Measurements from ENCODE around the gene TMEM132E. TPM values are rescaled to one million over a fixed set of nuclear protein-coding genes. Genes with fewer than 3 reads are reported as not detected.
A peak's percentile ranks its signal among the peaks of the same experiment; 100 is the strongest.

TMEM132E gene
- under 1 TPM in 1 of 10 donors, not detected in 9; 0.04 TPM for total RNA-seq
- polyA plus RNA-seq: under 1 TPM in 1 of 2 donors, not detected in 1; 0.09 TPM
- long read RNA-seq, donor 1: 0 reads
- long read RNA-seq, donor 2: 0 reads
- long read RNA-seq, donor 3: 0 reads

- H3K36me3 ChIP-seq: no peaks in the 10 kb centered on the region
- ATAC-seq (peak; percentile 48 to 80 (median 70)), DNase-seq (peak; percentile 29)
- H3K27ac ChIP-seq: no peak within 1 kb of the TSS
- WGBS, 2 donors: 1% methylated on average over 94 to 101 of the region's 101 CpGs
- intact Hi-C loops (cut with DNase I): no loop called here
- H3K27me3 ChIP-seq: peaks cover 29 to 100% (median 99%) of the 10 kb centered on the region in 7 donors
- H3K9me3 ChIP-seq: peaks cover 0 to 9% (median 0%) of the 10 kb centered on the region in 11 donors
- TF ChIP-seq, protein P1, sequence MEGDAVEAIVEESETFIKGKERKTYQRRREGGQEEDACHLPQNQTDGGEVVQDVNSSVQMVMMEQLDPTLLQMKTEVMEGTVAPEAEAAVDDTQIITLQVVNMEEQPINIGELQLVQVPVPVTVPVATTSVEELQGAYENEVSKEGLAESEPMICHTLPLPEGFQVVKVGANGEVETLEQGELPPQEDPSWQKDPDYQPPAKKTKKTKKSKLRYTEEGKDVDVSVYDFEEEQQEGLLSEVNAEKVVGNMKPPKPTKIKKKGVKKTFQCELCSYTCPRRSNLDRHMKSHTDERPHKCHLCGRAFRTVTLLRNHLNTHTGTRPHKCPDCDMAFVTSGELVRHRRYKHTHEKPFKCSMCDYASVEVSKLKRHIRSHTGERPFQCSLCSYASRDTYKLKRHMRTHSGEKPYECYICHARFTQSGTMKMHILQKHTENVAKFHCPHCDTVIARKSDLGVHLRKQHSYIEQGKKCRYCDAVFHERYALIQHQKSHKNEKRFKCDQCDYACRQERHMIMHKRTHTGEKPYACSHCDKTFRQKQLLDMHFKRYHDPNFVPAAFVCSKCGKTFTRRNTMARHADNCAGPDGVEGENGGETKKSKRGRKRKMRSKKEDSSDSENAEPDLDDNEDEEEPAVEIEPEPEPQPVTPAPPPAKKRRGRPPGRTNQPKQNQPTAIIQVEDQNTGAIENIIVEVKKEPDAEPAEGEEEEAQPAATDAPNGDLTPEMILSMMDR (IDR thresholded peaks at IDR 0.05): no peak
- H3K4me3 ChIP-seq: peak within 1 kb of the TSS; percentile 40 to 67 (median 57)
- peaks cover 11 to 38% (median 31%) of the 10 kb centered on the region in 9 donors for H3K4me1 ChIP-seq
Measured at GRCh38 chr17:34579017-34579946, at the start of gene TMEM132E. TSS of gene TMEM132E (plus strand) at chr17:34579582. CDS start at chr17:34581077, 1,495 bp downstream.

- no peak for ATAC-seq
- Histone ChIP-seq H3K27me3 (peaks cover 0 to 91% (median 72%) of the 10 kb centered on the region in 7 donors), H3K4me3 (no peak overlapping the region), H3K9me3 (no peaks in the 10 kb centered on the region), H3K4me1 (no peaks in the 10 kb centered on the region), H3K27ac (no peak overlapping the region), H3K36me3 (no peaks in the 10 kb centered on the region)
- TF ChIP-seq, protein P1 (IDR thresholded peaks at IDR 0.05): no peak
- WGBS, 2 donors: 33 to 35% methylated on average over 3 of the region's 3 CpGs
- no peak for DNase-seq
- intact Hi-C loops (cut with DNase I): no loop called here
Measured at GRCh38 chr17:34530918-34531317, 48.5 kb upstream of the TMEM132E start.

DNA sequence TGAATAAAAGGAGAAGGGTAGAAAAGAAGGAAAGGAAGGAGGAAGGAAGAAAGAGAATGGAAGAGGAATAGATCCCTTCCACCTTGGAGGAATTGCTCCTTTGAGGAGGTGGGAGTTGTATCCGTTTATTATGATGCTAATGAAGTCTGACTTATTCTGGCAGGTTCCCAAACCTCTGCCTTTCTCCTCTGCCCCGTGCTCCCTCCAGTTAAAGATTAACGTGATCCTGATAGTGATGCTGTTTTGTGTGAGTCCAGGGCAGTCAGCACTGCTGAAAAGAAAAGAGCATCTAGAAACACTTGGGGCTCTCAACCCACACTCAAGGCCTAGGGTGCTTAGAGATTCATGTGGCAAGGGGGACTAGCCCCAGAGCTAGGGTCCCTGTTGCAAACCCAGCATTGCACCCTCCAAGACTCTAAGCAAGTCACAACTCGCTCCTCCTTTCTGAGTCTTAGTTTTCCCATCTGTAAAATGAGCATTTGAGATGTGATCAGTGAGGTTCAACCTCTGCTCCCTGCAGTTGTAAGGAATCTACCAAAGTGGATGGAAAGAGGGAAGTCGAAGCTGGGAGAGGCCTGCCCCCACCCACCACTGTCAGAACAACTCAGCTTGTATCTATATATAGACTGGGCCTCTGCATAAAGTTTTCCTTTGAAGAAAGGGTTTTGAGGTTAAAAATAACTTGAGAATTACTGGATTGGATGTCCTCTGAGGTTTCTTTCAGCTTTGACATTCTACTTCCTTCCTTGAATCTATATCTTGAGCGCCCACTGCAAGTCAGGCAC, 46.9 kb upstream of the TMEM132E start:
- Histone ChIP-seq H3K27me3 (peaks cover 0 to 94% (median 77%) of the 10 kb centered on the region in 7 donors), H3K9me3 (no peaks in the 10 kb centered on the region), H3K4me1 (no peaks in the 10 kb centered on the region), H3K27ac (no peak overlapping the region), H3K4me3 (no peak overlapping the region), H3K36me3 (no peaks in the 10 kb centered on the region)
- peak in 2 of 8 donors; percentile 42 for ATAC-seq
- intact Hi-C loops (cut with DNase I): no loop called here
- no peak for DNase-seq
- 28 to 32% methylated on average over 6 of the region's 6 CpGs for WGBS, 2 donors
- TF ChIP-seq, protein P1 (IDR thresholded peaks at IDR 0.05): no peak
